ENCODE measurements around the gene LRRC34. TPM values are rescaled to one million over a fixed set of nuclear protein-coding genes. Genes with fewer than 3 reads are reported as not detected.
A peak's percentile ranks its signal among the peaks of the same experiment; 100 is the strongest.

LRRC34 gene
- total and polyA plus RNA-seq, 2 of the 8 experiments (the other 6 are each of a cell fraction or from before 2014, with no cell fraction given): 3.3 to 4.1 TPM

DNA sequence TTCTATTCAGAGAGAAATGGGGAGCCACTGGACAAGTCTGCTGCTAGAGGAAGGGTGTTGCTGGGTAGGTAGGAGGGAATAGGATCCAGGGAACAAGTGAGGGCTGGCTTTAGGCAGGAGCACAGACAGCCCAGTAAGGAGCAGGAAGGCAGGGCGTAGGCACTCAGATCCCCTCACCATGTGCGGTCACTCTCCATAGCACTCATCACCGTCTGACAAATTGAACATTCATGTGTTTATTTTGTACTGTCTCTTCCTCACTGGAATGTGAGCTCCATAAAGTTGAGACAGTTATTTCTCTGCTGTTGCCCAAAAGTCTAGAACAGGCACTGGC lies 24.2 kb upstream of the LRRC34 start:
- Histone ChIP-seq H2BK12ac (ENCODE audit: low read depth, low read length) (no peak overlapping the region), H3K36me3 (ENCODE audit: control insufficient read depth in 2 of 4, insufficient read depth in 4 of 4, low read length in 3 of 4) (no peaks in the 10 kb centered on the region), H4K8ac (ENCODE audit: extremely low read depth, insufficient read depth, low read length) (no peak overlapping the region), H3K27me3 (replicated peaks in 1 of 4; ENCODE audit: control insufficient read depth in 3 of 4, extremely low read depth in 1 of 4, insufficient read depth in 3 of 4, low read length in 3 of 4) (no peaks in the 10 kb centered on the region), H3K23me2 (ENCODE audit: low read depth, low read length) (no peaks in the 10 kb centered on the region), H3K4ac (replicated peaks; ENCODE audit: insufficient read length, low read depth, low read length) (no peak overlapping the region), H3K23ac (ENCODE audit: insufficient read length) (no peak overlapping the region), H2AK5ac (ENCODE audit: low read depth, low read length) (no peak overlapping the region), H3K79me1 (ENCODE audit: low read depth, low read length) (no peaks in the 10 kb centered on the region), H3K9ac (replicated peaks in 1 of 4; ENCODE audit: extremely low read depth in 1 of 4, low read depth in 3 of 4, low read length in 3 of 4) (no peak overlapping the region), H2BK5ac (ENCODE audit: low read depth, low read length) (0 out of 2 replicates have a peak overlapping the region, but pooled peaks have one; percentile 12), H4K91ac (replicated peaks; ENCODE audit: insufficient read length, low read length) (no peak overlapping the region), H3K4me2 (ENCODE audit: insufficient read depth in 1 of 2, low read depth in 2 of 2, low read length in 2 of 2) (no peak overlapping the region), H3K79me2 (ENCODE audit: control insufficient read depth in 1 of 2, insufficient read depth in 2 of 2, low read length in 2 of 2) (no peaks in the 10 kb centered on the region), H3K4me3 (ENCODE audit: extremely low read depth in 1 of 4, insufficient read depth in 2 of 4, low read depth in 3 of 4, low read length in 4 of 4) (no peak overlapping the region), H4K20me1 (replicated peaks in 1 of 2; ENCODE audit: control insufficient read depth in 1 of 2, insufficient read depth in 2 of 2, low read length in 2 of 2) (no peaks in the 10 kb centered on the region), H3K9me3 (ENCODE audit: insufficient read depth in 2 of 2, low read depth in 1 of 2, low read length in 1 of 2) (no peaks in the 10 kb centered on the region), H2BK120ac (replicated peaks; ENCODE audit: low read depth, low read length) (no peak overlapping the region), H2BK15ac (ENCODE audit: low read length) (no peak overlapping the region), H3K56ac (replicated peaks; ENCODE audit: insufficient read length, low read depth, low read length) (no peak overlapping the region), H2BK20ac (ENCODE audit: low read length) (no peak overlapping the region), H3K27ac (ENCODE audit: low read depth, low read length) (no peak overlapping the region), H4K5ac (ENCODE audit: insufficient read length, low read depth, low read length) (no peak overlapping the region), H3K4me1 (replicated peaks in 1 of 4; ENCODE audit: control insufficient read depth in 3 of 4, insufficient read depth in 4 of 4, low read length in 3 of 4) (no peaks in the 10 kb centered on the region), H3K14ac (ENCODE audit: insufficient read length) (no peak overlapping the region), H2AFZ (ENCODE audit: low read length) (peak overlapping the region; percentile 97; the same call in 1 of the 2 replicates), H3K18ac (ENCODE audit: extremely low read depth, low read length) (no peak overlapping the region)
- CTCF ChIA-PET (ENCODE audit: partially characterized antibody): no interaction called here
- 83% methylated on average over 3 of the region's 3 CpGs; no CpG with 5 or more reads in 1 of the 2 experiments for WGBS, 2 experiments (ENCODE audit: extremely low coverage in 1 of 2, insufficient coverage in 1 of 2, insufficient read length in 1 of 2, insufficient replicate concordance in 2 of 2, low coverage in 1 of 2, low lambda C conversion rate in 2 of 2, missing lambda C conversion rate in 1 of 2)
- POLR2A ChIA-PET (ENCODE audit: partially characterized antibody): no interaction called here
- FAIRE-seq (no peak), DNase-seq (ENCODE audit: low read depth in 1 of 2, low spot score in 2 of 2) (no peak)
- no peak for TF ChIP-seq GABPA (IDR thresholded peaks at IDR 0.05; ENCODE audit: borderline replicate concordance, insufficient read depth, low read length)
- no peak for TF ChIP-seq SIN3A (conservative IDR thresholded peaks at IDR 0.05 in 1 of 2, IDR thresholded peaks at IDR 0.05 in 1 of 2; ENCODE audit: low read depth in 1 of 2, low read length in 2 of 2)

All from H1 (cell line).